HG03469 (cell line): ENCODE data around the gene CCDC57.

ENCODE experiments used
- ATAC-seq: cut with Tn5 transposase; IDR thresholded peaks from one replicate; pipeline ENCODE4 v1.9.1; 2021; ENCODE audit warnings: mild to moderate bottlenecking, moderate library complexity, moderate number of reproducible peaks; ENCODE audit not compliant: unreplicated experiment

Gene CCDC57

GRCh38 chr17:82246365-82247181 lies 33.9 kb upstream of the CCDC57 start:
- ATAC-seq = no peak

- ATAC-seq = no peak
Measured at GRCh38 chr17:82246040-82246364, 33.4 kb upstream of the CCDC57 start.

DNA sequence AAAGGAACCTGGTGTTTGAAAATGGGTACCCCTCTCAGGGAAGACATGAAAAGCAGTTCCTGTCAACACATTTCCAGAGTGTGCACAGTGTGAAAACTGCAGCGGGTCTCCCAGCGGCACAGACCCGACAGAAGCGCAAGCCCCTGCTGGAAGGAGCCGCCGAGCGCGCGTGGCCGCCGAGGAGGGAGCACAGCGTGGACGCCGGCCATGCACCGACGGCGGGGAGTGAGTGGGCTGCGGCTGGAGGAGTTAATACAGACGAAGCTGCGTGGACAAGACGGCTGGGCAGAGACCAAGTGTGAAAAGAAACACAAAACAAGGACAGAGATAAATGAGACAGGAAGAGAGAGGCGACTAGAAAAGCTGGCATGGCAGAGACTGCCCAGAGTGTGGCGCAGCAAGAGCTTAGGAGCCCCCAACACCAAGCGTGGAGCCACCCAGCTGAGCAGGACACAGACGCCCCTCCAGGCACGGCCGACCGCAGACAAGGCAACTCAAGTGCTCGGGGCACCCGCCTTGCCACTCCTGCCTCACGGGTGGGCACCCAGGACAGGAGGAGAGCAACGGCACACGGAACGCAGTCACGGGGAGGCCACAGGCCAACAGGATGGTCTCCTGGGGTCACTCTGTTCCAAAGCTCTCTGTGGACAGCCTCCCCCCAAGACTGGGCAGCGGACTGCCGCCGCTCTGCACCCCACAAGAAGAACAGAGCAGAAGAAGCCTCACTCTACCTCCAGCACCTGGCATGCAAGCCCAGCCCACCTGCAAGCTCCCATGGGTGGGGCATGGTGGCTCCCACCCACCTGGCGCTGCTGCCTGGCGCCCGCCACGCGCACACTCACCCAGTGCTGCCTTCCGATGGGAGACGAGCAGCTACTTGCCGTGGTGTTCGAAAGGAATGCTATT lies 32.7 kb upstream of the CCDC57 start:
- ATAC-seq = no peak

DNA sequence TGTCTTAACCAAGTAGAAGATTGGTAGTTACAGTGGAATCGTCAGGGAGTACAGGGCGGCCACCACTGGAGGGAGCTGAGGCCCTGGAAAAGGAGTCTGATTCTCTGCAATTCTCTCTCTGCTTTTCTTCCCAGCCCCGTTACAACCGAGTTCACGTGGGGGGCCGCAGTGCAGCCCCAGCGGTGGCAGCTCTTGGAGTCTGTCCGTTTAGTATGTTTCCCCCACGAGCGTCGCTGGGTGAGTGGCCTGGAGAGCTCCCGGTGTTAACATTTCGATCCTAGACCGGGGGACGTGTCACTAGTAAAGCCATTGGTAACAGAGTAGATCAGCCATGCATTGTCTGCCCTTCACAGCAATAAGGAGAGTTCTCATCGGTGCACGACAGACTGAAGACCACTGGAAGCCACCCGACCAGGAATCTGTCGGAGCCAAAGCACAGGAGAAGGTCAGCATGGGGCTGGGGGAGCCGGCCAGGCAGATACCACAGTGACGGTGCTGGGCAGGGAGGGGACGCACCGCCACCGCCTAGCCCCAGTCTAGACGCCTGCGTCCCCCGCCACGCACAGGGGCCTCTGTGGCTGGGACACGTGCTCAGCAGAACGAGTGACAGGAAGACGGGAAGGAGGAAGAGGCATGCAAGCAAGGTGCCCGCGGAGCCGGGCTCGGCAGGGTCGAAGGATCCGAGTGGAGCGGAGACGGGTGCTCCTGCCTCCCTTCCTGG lies 31.9 kb upstream of the CCDC57 start:
- no peak for ATAC-seq

DNA sequence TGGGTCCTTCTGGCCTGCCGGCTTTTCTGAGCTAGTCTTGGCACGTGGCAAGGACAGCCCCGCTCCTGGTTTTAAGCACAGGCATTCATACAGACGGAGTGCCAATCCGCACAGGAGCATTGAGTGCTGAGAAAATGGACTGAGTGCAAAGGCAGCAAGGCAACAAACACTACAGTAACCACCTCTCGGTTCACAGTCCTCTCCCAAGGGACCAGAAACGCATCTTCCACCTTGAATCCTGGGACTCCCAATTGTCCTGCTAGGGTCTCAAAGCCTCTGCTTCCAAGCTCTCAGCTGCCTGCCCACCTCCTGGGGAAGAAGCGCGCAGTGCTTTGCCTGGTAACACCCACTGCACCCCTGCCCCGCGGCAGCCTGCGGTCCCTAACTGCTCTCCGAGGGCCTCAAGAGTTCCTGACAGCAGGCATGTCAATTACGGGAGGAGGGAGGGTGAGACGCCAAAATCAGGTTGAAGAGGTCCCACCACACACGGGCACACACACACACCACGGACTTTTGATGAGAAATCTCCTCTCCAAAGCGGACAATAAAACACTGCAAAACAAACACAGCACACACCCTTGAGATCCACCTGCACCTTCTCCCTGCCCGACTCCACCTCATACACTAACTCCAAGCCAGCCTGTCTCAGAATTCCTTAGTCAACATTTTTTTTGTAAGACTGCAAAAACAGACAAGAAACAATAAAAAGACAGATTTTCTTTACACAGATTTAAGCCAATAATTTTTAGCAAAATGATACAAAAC lies 31.2 kb upstream of the CCDC57 start:
- no peak for ATAC-seq

DNA sequence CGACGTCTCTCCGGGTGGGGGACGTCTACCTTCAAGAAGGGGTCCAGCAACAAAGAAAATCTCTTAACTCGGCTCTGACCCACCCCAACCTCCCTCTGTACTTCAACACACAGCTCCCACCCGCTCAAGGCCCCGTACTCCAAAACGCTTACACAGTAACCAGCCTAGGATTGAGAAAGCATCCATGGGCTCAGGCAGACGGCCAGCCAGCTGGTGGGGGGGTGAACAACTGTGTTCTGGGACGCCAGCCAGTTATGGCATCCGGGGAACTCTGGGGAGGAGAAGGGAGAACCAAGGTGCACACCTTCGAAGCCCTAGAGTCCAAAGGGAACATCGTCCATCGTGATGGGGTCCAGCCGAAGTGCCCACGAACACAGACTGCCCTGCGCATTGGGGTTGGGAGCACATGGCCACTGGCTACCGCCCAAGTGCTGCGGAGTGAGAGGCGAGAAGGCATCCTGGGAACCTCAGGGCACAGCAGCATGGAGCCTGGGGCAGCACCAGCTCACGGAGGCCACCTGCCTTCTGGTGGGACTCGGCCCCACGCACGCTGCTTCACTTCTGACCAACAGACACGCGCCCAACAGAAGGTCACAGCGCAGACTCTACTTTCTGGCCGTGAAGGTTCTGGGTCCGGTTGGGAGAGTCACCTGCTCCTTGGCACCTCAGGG lies 30.5 kb upstream of the CCDC57 start:
- no peak for ATAC-seq

GRCh38 chr17:82242698-82242976 lies 30.0 kb upstream of the CCDC57 start:
- ATAC-seq = no peak

GRCh38 chr17:82241926-82242697 lies 29.5 kb upstream of the CCDC57 start:
- no peak for ATAC-seq

DNA sequence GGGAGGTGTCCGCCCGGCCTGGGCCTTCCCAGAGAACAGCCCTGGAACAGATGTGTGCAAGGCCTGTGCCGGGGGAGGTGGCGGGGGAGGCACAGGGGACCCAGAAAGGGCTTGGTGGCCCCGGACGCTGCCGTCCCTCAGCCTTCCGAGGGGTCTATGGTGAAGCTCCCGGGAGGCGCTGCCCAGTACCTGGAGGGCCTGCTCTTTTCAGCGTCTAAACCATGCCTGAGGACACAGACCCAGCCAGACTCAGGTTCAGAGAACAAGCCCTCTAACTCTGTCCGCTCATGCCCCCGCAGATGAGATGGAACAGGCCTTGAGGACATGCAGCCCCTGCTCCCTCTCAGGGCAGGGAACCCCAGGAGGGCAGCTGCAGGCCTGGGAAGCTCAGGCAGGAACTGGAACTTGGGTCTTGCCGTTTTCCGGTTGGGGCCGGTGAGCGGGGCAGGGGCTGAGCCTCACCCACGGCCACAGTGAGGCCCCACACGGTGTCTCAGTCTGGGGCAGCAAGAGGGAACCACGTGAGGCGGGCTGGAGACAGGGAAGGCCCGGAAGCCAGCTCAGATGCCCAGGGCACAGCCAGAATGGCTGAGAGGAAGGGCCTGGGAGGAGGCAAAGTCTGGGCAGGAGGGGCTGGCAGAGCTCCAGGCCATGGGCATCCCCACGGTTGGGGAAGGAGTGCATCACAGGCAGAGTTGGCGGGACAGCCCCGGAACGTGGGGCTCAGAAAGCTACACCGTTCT lies 28.7 kb upstream of the CCDC57 start:
- no peak for ATAC-seq

- no peak for ATAC-seq
Measured at GRCh38 chr17:82240506-82241182, 28.0 kb upstream of the CCDC57 start.

GRCh38 chr17:82239926-82240505 lies 27.4 kb upstream of the CCDC57 start:
- no peak for ATAC-seq

GRCh38 chr17:82239401-82239925 lies 26.8 kb upstream of the CCDC57 start:
- ATAC-seq = no peak

DNA sequence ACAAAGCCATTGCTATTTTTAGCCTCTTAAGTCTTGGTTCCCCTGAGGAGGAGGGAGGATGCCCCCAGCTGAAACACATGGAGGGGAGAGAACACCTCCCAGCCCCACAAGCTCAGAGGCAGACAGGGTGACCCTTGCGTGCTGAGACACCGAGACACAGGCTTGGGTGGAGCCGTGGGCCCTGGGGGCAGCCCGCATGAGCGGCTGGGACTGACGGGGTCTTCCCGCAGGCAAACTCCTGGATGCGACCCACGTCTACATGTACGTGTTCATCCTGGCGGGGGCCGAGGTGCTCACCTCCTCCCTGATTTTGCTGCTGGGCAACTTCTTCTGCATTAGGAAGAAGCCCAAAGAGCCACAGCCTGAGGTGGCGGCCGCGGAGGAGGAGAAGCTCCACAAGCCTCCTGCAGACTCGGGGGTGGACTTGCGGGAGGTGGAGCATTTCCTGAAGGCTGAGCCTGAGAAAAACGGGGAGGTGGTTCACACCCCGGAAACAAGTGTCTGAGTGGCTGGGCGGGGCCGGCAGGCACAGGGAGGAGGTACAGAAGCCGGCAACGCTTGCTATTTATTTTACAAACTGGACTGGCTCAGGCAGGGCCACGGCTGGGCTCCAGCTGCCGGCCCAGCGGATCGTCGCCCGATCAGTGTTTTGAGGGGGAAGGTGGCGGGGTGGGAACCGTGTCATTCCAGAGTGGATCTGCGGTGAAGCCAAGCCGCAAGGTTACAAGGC lies 26.0 kb upstream of the CCDC57 start:
- no peak for ATAC-seq

- ATAC-seq = no peak
Measured at GRCh38 chr17:82237746-82238471, 25.3 kb upstream of the CCDC57 start.

DNA sequence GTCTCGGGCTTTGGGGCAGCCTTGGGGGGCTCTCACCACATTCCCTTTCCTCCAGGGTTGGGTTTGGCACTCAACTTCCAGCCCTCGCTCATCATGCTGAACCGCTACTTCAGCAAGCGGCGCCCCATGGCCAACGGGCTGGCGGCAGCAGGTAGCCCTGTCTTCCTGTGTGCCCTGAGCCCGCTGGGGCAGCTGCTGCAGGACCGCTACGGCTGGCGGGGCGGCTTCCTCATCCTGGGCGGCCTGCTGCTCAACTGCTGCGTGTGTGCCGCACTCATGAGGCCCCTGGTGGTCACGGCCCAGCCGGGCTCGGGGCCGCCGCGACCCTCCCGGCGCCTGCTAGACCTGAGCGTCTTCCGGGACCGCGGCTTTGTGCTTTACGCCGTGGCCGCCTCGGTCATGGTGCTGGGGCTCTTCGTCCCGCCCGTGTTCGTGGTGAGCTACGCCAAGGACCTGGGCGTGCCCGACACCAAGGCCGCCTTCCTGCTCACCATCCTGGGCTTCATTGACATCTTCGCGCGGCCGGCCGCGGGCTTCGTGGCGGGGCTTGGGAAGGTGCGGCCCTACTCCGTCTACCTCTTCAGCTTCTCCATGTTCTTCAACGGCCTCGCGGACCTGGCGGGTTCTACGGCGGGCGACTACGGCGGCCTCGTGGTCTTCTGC lies 24.6 kb upstream of the CCDC57 start:
- no peak for ATAC-seq
